Coronary artery (tissue), 2 donors: ENCODE data around the gene NCKAP5.

ENCODE experiments used
- DNase-seq: peaks from one replicate; pipeline ENCODE4 v3.0.0-alpha.2; 2017; ENCODE audit warnings: low spot score
- H3K27ac ChIP-seq, 2 donors: fragments of 200-600 bp; sonication (generic); one replicate each; pipeline ENCODE4 v1.5.1; 2016 to 2019
- H3K4me3 ChIP-seq: fragments of 200-600 bp; sonication (generic); 2 replicates; pipeline ENCODE4 v1.5.1; 2016; ENCODE audit warnings: mild to moderate bottlenecking, moderate library complexity
- TF ChIP-seq, protein P1 (sequence below): fragments of 200-600 bp; sonication (generic); IDR thresholded peaks from one replicate; pipeline ENCODE4 v1.5.1; 2019; ENCODE audit warnings: antibody characterized with exemption

The NCKAP5 gene

DNA sequence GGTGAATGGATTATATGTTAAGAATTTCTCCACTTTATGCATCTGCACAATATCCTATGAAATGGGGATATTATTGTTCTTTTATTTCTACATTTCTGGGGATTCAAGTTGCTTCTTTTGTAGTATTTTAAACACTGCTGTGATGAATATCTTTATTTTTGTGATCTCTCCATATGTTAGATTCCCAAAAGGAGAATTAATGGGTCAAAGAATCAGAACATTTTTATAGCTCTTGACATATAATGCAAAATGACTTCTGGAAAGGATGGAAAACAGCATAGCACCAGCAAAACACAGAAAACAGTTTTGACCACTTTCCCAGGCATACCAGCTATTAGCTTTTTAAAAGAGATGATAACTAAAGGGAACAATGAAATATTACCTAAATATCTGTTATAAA is 135.5 kb downstream of the NCKAP5 start:
- no peak for DNase-seq
- Histone ChIP-seq H3K27ac (no peak overlapping the region), H3K4me3 (no peak overlapping the region)
- TF ChIP-seq, protein P1, sequence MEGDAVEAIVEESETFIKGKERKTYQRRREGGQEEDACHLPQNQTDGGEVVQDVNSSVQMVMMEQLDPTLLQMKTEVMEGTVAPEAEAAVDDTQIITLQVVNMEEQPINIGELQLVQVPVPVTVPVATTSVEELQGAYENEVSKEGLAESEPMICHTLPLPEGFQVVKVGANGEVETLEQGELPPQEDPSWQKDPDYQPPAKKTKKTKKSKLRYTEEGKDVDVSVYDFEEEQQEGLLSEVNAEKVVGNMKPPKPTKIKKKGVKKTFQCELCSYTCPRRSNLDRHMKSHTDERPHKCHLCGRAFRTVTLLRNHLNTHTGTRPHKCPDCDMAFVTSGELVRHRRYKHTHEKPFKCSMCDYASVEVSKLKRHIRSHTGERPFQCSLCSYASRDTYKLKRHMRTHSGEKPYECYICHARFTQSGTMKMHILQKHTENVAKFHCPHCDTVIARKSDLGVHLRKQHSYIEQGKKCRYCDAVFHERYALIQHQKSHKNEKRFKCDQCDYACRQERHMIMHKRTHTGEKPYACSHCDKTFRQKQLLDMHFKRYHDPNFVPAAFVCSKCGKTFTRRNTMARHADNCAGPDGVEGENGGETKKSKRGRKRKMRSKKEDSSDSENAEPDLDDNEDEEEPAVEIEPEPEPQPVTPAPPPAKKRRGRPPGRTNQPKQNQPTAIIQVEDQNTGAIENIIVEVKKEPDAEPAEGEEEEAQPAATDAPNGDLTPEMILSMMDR = no peak

- DNase-seq = no peak
- TF ChIP-seq, protein P1 = no peak
- H3K4me3 ChIP-seq = no peak overlapping the region
- no peak overlapping the region for H3K27ac ChIP-seq
Observed at GRCh38 chr2:133431289-133431688, 137.0 kb downstream of the NCKAP5 start.

- no peak overlapping the region for H3K4me3 ChIP-seq
- TF ChIP-seq, protein P1 = no peak
- no peak overlapping the region for H3K27ac ChIP-seq
- DNase-seq = no peak
Observed at GRCh38 chr2:133426791-133427190, 141.5 kb downstream of the NCKAP5 start.

- TF ChIP-seq, protein P1 = no peak
- no peak overlapping the region for H3K27ac ChIP-seq
- no peak for DNase-seq
- H3K4me3 ChIP-seq = no peak overlapping the region
Observed at GRCh38 chr2:133425612-133426011, 142.7 kb downstream of the NCKAP5 start.

DNA sequence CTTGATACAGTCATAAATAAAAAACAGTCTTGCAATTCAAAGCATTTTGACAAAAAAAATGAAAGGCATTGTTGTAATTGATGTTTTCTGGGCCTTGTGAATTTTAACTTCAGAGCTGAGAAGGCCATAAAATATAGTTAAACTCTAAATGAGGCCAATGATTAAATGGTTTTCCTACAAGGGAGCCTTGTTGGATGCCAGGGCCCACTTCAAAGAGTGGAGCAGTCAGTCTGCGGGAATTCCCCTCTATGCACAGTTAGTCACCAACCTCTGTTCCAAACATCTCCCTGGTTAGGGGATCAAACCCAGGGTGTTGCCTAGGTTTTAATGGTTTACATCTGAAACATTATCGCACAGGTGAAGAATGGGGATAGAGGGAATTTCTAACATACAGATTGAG is 143.4 kb downstream of the NCKAP5 start:
- TF ChIP-seq, protein P1 = no peak
- no peak for DNase-seq

GRCh38 chr2:133422931-133423351 is 145.3 kb downstream of the NCKAP5 start:
- no peak for DNase-seq
- TF ChIP-seq, protein P1 = no peak
- Histone ChIP-seq H3K27ac (no peak overlapping the region), H3K4me3 (no peak overlapping the region)

More for the DNA sequence above, 143.4 kb downstream of the NCKAP5 start:
- H3K4me3 ChIP-seq = no peak overlapping the region
- no peak overlapping the region for H3K27ac ChIP-seq

- no peak for DNase-seq
- TF ChIP-seq, protein P1 = no peak
- Histone ChIP-seq H3K4me3 (no peak overlapping the region), H3K27ac (no peak overlapping the region)
Observed at GRCh38 chr2:133421516-133422324, 146.5 kb downstream of the NCKAP5 start.
